Esophagus muscularis mucosa (tissue), 4 donors: ENCODE results near the gene TMEM217. TPM values are rescaled to one million over a fixed set of nuclear protein-coding genes. Genes with fewer than 3 reads are reported as not detected.
"Not testable (repeated sequence)": the region's sequence is repeated elsewhere in the genome, so short reads cannot be mapped to it uniquely, and the experiment has no call there.

Experiments
- DNase-seq: peaks from one replicate; pipeline ENCODE4 v3.0.0-alpha.2; 2017; ENCODE audit errors: extremely low spot score
- H3K27ac ChIP-seq, 4 donors: fragments of 200-600 bp; sonication (generic); replicated peaks in 1 of 4; 1 replicate in 3 of 4; 2 replicates in 1 of 4; pipeline ENCODE4 v1.5.1; 2016 to 2019; ENCODE audit warnings: mild to moderate bottlenecking in 1 of 4
- H3K27me3 ChIP-seq, 4 donors: fragments of 200-600 bp; sonication (generic); one replicate each; pipeline versions ENCODE4 v1.5.1 to v1.6.0; 2016 to 2019
- H3K36me3 ChIP-seq, 4 donors: fragments of 200-600 bp; sonication (generic); one replicate each; pipeline ENCODE4 v1.5.1; 2016 to 2019
- H3K4me1 ChIP-seq, 4 donors: fragments of 200-600 bp; sonication (generic); one replicate each; pipeline ENCODE4 v1.5.1; 2016 to 2019
- H3K4me3 ChIP-seq, 4 donors: fragments of 200-600 bp; sonication (generic); 1 replicate in 2 of 4; 2 replicates in 2 of 4; pipeline ENCODE4 v1.5.1; 2016 to 2019; ENCODE audit warnings: mild to moderate bottlenecking in 4 of 4, moderate library complexity in 1 of 4
- H3K9me3 ChIP-seq, 4 donors: fragments of 200-600 bp; sonication (generic); 1 replicate in 3 of 4; 2 replicates in 1 of 4; pipeline ENCODE4 v1.5.1; 2016 to 2019
- CTCF ChIP-seq, 3 experiments: fragments of 200-600 bp in 2 of 3; fragments of 450-650 bp in 1 of 3; sonication (generic) in 2 of 3; IDR thresholded peaks; one replicate each; pipeline ENCODE4 v1.5.1; 2017 to 2019; ENCODE audit warnings: antibody characterized with exemption in 3 of 3, mild to moderate bottlenecking in 2 of 3, moderate library complexity in 1 of 3
- EP300 ChIP-seq: sonication (generic); formaldehyde crosslinking; IDR thresholded peaks from one replicate; pipeline ENCODE4 v1.6.1; 2017; ENCODE audit warnings: antibody characterized with exemption
- POLR2A ChIP-seq: fragments of 450-650 bp; IDR thresholded peaks from one replicate; pipeline ENCODE4 v1.6.1; 2017; ENCODE audit warnings: antibody characterized with exemption, moderate library complexity, mild to moderate bottlenecking, low read depth
- POLR2AphosphoS5 ChIP-seq, 2 donors: sonication (generic); formaldehyde crosslinking; IDR thresholded peaks; one replicate each; pipeline ENCODE4 v1.6.1; 2017; ENCODE audit warnings: antibody characterized with exemption in 2 of 2
- WGBS: methylation state at CpG from one replicate; pipeline ENCODE4 v1.1.5; 2018; 5-methylcytosine and 5-hydroxymethylcytosine counted together
- intact Hi-C: fragments of 100-400 bp; cut with DNase I; formaldehyde crosslinking; loops from one replicate; pipeline ENCODE4 v1.15.1; 2023
- total RNA-seq, 4 donors: library from RNA; depleted of rRNA; stranded (reverse); fragments of >200 nt; gene quantifications; one replicate each; pipeline versions ENCODE4 v1.1.0 to v1.2.1, GENCODE V29; 2016

Gene TMEM217
- total RNA-seq, 4 donors from 2014 or later = 0.26 to 0.99 (median 0.57) TPM; not detected in 1

- no peaks in the 10 kb centered on the region for H3K27me3 ChIP-seq
- intact Hi-C loops = no loop called here
- no peak overlapping the region for H3K4me3 ChIP-seq
- no peak for DNase-seq
- no peaks in the 10 kb centered on the region for H3K4me1 ChIP-seq
- H3K9me3 ChIP-seq = no peaks in the 10 kb centered on the region
- H3K27ac ChIP-seq = no peak overlapping the region
- H3K36me3 ChIP-seq = peaks cover 23 to 80% (median 62%) of the 10 kb centered on the region in 4 donors
- TF ChIP-seq EP300 (no peak), CTCF (IDR thresholded peaks at IDR 0.05) (no peak), POLR2A (no peak), POLR2AphosphoS5 (IDR thresholded peaks at IDR 0.05) (no peak)
Observed at GRCh38 chr6:37298958-37299357, 41.0 kb upstream of the TMEM217 start.

- peaks cover 22 to 76% (median 62%) of the 10 kb centered on the region in 4 donors for H3K36me3 ChIP-seq
- H3K27ac ChIP-seq, H3K9me3 ChIP-seq, H3K4me1 ChIP-seq, intact Hi-C loops, H3K4me3 ChIP-seq, H3K27me3 ChIP-seq, DNase-seq: not testable (repeated sequence)
Observed at GRCh38 chr6:37297637-37298036, 39.7 kb upstream of the TMEM217 start.

- no peak overlapping the region for H3K27ac ChIP-seq
- intact Hi-C loops = no loop called here
- H3K27me3 ChIP-seq = no peaks in the 10 kb centered on the region
- H3K4me3 ChIP-seq = no peak overlapping the region
- no peak for DNase-seq
- TF ChIP-seq POLR2AphosphoS5 (IDR thresholded peaks at IDR 0.05) (no peak), EP300 (no peak), POLR2A (no peak), CTCF (IDR thresholded peaks at IDR 0.05) (no peak)
- no peaks in the 10 kb centered on the region for H3K9me3 ChIP-seq
- H3K36me3 ChIP-seq = peaks cover 31 to 78% (median 66%) of the 10 kb centered on the region in 4 donors
- no peaks in the 10 kb centered on the region for H3K4me1 ChIP-seq
Observed at GRCh38 chr6:37293426-37293825, 35.5 kb upstream of the TMEM217 start.

GRCh38 chr6:37289931-37290330 lies 32.0 kb upstream of the TMEM217 start:
- WGBS = 91% methylated on average over 3 of the region's 3 CpGs
- H3K36me3 ChIP-seq = peaks cover 31 to 88% (median 68%) of the 10 kb centered on the region in 4 donors
- H3K27ac ChIP-seq = no peak overlapping the region
- no peaks in the 10 kb centered on the region for H3K27me3 ChIP-seq
- peaks cover under 1 to 7% (median 1%) of the 10 kb centered on the region in 4 donors for H3K4me1 ChIP-seq
- TF ChIP-seq POLR2AphosphoS5 (IDR thresholded peaks at IDR 0.05) (no peak), CTCF (IDR thresholded peaks at IDR 0.05) (no peak), POLR2A (no peak), EP300 (no peak)
- no peak overlapping the region for H3K4me3 ChIP-seq
- DNase-seq = no peak
- no peaks in the 10 kb centered on the region for H3K9me3 ChIP-seq
- intact Hi-C loops = no loop called here

- TF ChIP-seq CTCF (IDR thresholded peaks at IDR 0.05) = no peak
- no peak for TF ChIP-seq POLR2A
- no peak for TF ChIP-seq EP300
- TF ChIP-seq POLR2AphosphoS5 (IDR thresholded peaks at IDR 0.05) = no peak
Observed at GRCh38 chr6:37288247-37288646, 30.3 kb upstream of the TMEM217 start.

More at GRCh38 chr6:37288247-37288646, 30.3 kb upstream of the TMEM217 start:
- Histone ChIP-seq H3K9me3 (no peaks in the 10 kb centered on the region), H3K27me3 (no peaks in the 10 kb centered on the region), H3K27ac (no peak overlapping the region), H3K4me1 (peaks cover 14 to 23% (median 18%) of the 10 kb centered on the region in 4 donors), H3K36me3 (peaks cover 23 to 79% (median 63%) of the 10 kb centered on the region in 4 donors), H3K4me3 (no peak overlapping the region)
- intact Hi-C loops = no loop called here
- 100% methylated on average over 2 of the region's 2 CpGs for WGBS
- DNase-seq = no peak
